Right atrium auricular region (tissue), 2 donors: Measurements from ENCODE around the gene TERT. TPM values are rescaled to one million over a fixed set of nuclear protein-coding genes. Genes with fewer than 3 reads are reported as not detected.
"Not testable (repeated sequence)": the region's sequence is repeated elsewhere in the genome, so short reads cannot be mapped to it uniquely, and the experiment has no call there.

Experiments
- DNase-seq: peaks from one replicate; pipeline ENCODE4 v3.0.0-alpha.2; 2019; ENCODE audit warnings: low spot score
- H3K27ac ChIP-seq, 2 donors: fragments of 200-600 bp; sonication (generic); 1 replicate in 1 of 2; 2 replicates in 1 of 2; pipeline ENCODE4 v1.5.1; 2016 to 2019
- H3K27me3 ChIP-seq, 2 donors: fragments of 200-600 bp; sonication (generic); one replicate each; pipeline versions ENCODE4 v1.5.1 to v1.6.0; 2017 to 2019
- H3K36me3 ChIP-seq: fragments of 200-600 bp; sonication (generic); one replicate; pipeline ENCODE4 v1.5.1; 2016
- H3K4me1 ChIP-seq, 2 donors: fragments of 200-600 bp; sonication (generic); one replicate each; pipeline versions ENCODE4 v1.5.1 to v1.6.0; 2017 to 2019
- H3K4me3 ChIP-seq, 2 donors: fragments of 200-600 bp; sonication (generic); 1 replicate in 1 of 2; 2 replicates in 1 of 2; pipeline ENCODE4 v1.5.1; 2017 to 2019; ENCODE audit warnings: mild to moderate bottlenecking in 1 of 2, moderate library complexity in 1 of 2
- H3K9me3 ChIP-seq, 2 donors: fragments of 200-600 bp; sonication (generic); one replicate each; pipeline ENCODE4 v1.5.1; 2019
- CTCF ChIP-seq, 2 donors: fragments of 200-600 bp; sonication (generic); IDR thresholded peaks; one replicate each; pipeline ENCODE4 v1.5.1; 2019; ENCODE audit warnings: antibody characterized with exemption in 2 of 2
- total RNA-seq, 2 donors: library from RNA; depleted of rRNA; stranded (reverse); fragments of >200 nt; gene quantifications; one replicate each; pipeline ENCODE4 v1.1.0, GENCODE V29; 2016

The TERT gene
- total RNA-seq, 2 donors from 2014 or later: not detected

GRCh38 chr5:1288439-1289335 lies 6.2 kb downstream of the TERT start:
- no peak overlapping the region for H3K4me3 ChIP-seq
- no peak for TF ChIP-seq CTCF (IDR thresholded peaks at IDR 0.05)
- H3K27ac ChIP-seq: no peak overlapping the region
- H3K4me1 ChIP-seq: no peaks in the 10 kb centered on the region
- H3K36me3 ChIP-seq: no peaks in the 10 kb centered on the region
- peaks cover 0 to 6% of the 10 kb centered on the region in 2 donors for H3K9me3 ChIP-seq
- DNase-seq: no peak
- H3K27me3 ChIP-seq: no peaks in the 10 kb centered on the region

GRCh38 chr5:1285883-1286291 lies 9.0 kb downstream of the TERT start:
- no peak for TF ChIP-seq CTCF (IDR thresholded peaks at IDR 0.05)
- H3K4me3 ChIP-seq: no peak overlapping the region
- no peaks in the 10 kb centered on the region for H3K36me3 ChIP-seq
- DNase-seq: no peak
- no peaks in the 10 kb centered on the region for H3K4me1 ChIP-seq
- H3K27me3 ChIP-seq: no peaks in the 10 kb centered on the region
- no peak overlapping the region for H3K27ac ChIP-seq
- H3K9me3 ChIP-seq: peaks cover 0 to 6% of the 10 kb centered on the region in 2 donors

GRCh38 chr5:1285141-1285540 lies 9.7 kb downstream of the TERT start:
- Histone ChIP-seq H3K4me3 (no peak overlapping the region), H3K27ac (no peak overlapping the region), H3K9me3 (peaks cover 0 to 6% of the 10 kb centered on the region in 2 donors), H3K4me1 (no peaks in the 10 kb centered on the region), H3K36me3 (no peaks in the 10 kb centered on the region), H3K27me3 (no peaks in the 10 kb centered on the region)
- no peak for TF ChIP-seq CTCF (IDR thresholded peaks at IDR 0.05)
- DNase-seq: no peak

- H3K9me3 ChIP-seq, DNase-seq, H3K27ac ChIP-seq, H3K27me3 ChIP-seq, H3K4me1 ChIP-seq, H3K4me3 ChIP-seq, H3K36me3 ChIP-seq: not testable (repeated sequence)
Observed at GRCh38 chr5:1284336-1284970, 10.4 kb downstream of the TERT start.

GRCh38 chr5:1283729-1284041 lies 11.2 kb downstream of the TERT start:
- not testable (repeated sequence) for H3K4me3 ChIP-seq, DNase-seq, H3K9me3 ChIP-seq, H3K27me3 ChIP-seq, H3K27ac ChIP-seq, H3K4me1 ChIP-seq, H3K36me3 ChIP-seq

- not testable (repeated sequence) for H3K27ac ChIP-seq, H3K4me1 ChIP-seq, H3K4me3 ChIP-seq, H3K27me3 ChIP-seq, DNase-seq, H3K36me3 ChIP-seq, H3K9me3 ChIP-seq
Observed at GRCh38 chr5:1282993-1283728, 11.7 kb downstream of the TERT start.
